ENCODE results near the gene RFTN1. TPM values are rescaled to one million over a fixed set of nuclear protein-coding genes. Genes with fewer than 3 reads are reported as not detected.

Gene RFTN1
- total and polyA plus RNA-seq, 9 of the 15 experiments (the other 6 are each of a cell fraction or from before 2014, with no cell fraction given): 0.08 to 0.51 (median 0.11) TPM; not detected in 6

- no peak overlapping the region for H3K9ac ChIP-seq (ENCODE audit: insufficient read depth in 1 of 2, low read depth in 2 of 2, low read length in 2 of 2)
- TF ChIP-seq ZFP30 (CRISPR knock-in tag; IDR thresholded peaks at IDR 0.05; ENCODE audit: borderline replicate concordance) (no peak), TAL1 (IDR thresholded peaks at IDR 0.05) (no peak), EZH2 (IDR thresholded peaks at IDR 0.05; ENCODE audit: borderline replicate concordance, low read depth, low read length) (no peak), HOXB6 (CRISPR knock-in tag; IDR thresholded peaks at IDR 0.05; ENCODE audit: borderline replicate concordance) (no peak), KAT7 (CRISPR knock-in tag; IDR thresholded peaks at IDR 0.05; ENCODE audit: borderline replicate concordance) (no peak), FOSL1 (tag; conservative IDR thresholded peaks at IDR 0.05) (no peak), BCL6 (CRISPR knock-in tag; IDR thresholded peaks at IDR 0.05) (no peak), IRF1 (CRISPR knock-in tag; IDR thresholded peaks at IDR 0.05; ENCODE audit: borderline replicate concordance) (no peak), HNRNPK (IDR thresholded peaks at IDR 0.05; ENCODE audit: low read depth, low read length, poor library complexity, severe bottlenecking) (no peak), ZBTB17 (CRISPR knock-in tag; IDR thresholded peaks at IDR 0.05) (no peak), TCF15 (CRISPR knock-in tag; IDR thresholded peaks at IDR 0.05) (no peak)
- no peak overlapping the region for H3K27ac ChIP-seq (ENCODE audit: extremely low read depth, low read depth, low read length)
- peaks cover 0 to 7% of the 10 kb centered on the region in 2 experiments; a peak in 1 of 5 replicates for H3K4me1 ChIP-seq (replicated peaks in 1 of 2; ENCODE audit: control insufficient read depth in 2 of 2, insufficient read depth in 2 of 2, low read length in 2 of 2)
- DNase-seq (ENCODE audit: extremely low read depth in 1 of 4, low spot score in 3 of 4) (no peak), FAIRE-seq (no peak), ATAC-seq (no peak)
- CTCF ChIA-PET (ENCODE audit: low intra/inter-chr PET ratio): no interaction called here
- no peaks in the 10 kb centered on the region for H3K9me1 ChIP-seq (ENCODE audit: control insufficient read depth, insufficient read depth, low read length)
- no peaks in the 10 kb centered on the region for H4K20me1 ChIP-seq (replicated peaks; ENCODE audit: control insufficient read depth, insufficient read depth, low read length)
- no peak overlapping the region for H3K4me2 ChIP-seq (ENCODE audit: insufficient read depth, low read length)
- no peaks in the 10 kb centered on the region for H3K79me2 ChIP-seq (ENCODE audit: control insufficient read depth, insufficient read depth, low read length)
- no peaks in the 10 kb centered on the region for H3K9me3 ChIP-seq (replicated peaks; ENCODE audit: control insufficient read depth, insufficient read depth, low read depth, low read length)
- 91% methylated on average over 7 of the region's 7 CpGs for WGBS (ENCODE audit: insufficient coverage, low coverage, missing lambda C conversion rate)
- H3K36me3 ChIP-seq (ENCODE audit: control insufficient read depth, insufficient read depth, low read length): peaks cover 21% of the 10 kb centered on the region; the same call in 1 of the 3 replicates
- H3K4me3 ChIP-seq: no peak overlapping the region
- H2AFZ ChIP-seq (ENCODE audit: low read depth, low read length): no peak overlapping the region
- POLR2A ChIA-PET: no interaction called here
- in situ Hi-C loops (cut with MboI) (no loop called here), intact Hi-C loops (cut with micrococcal nuclease) (no loop called here)
- no TSS peak for BruUV-seq (replicated peaks)
- no peaks in the 10 kb centered on the region for H3K27me3 ChIP-seq (ENCODE audit: control insufficient read depth in 2 of 2, insufficient read depth in 2 of 2, low read length in 2 of 2)
These were observed 167.0 kb downstream of the RFTN1 start for GRCh38 chr3:16346413-16347081.
